HuH-7.5 (cell line): Measurements from ENCODE around the gene NEXMIF.
"Not testable (repeated sequence)": the region's sequence is repeated elsewhere in the genome, so short reads cannot be mapped to it uniquely, and the experiment has no call there.

Source experiments
- DNase-seq: peaks from one replicate; pipeline ENCODE4 v3.0.0; 2011; ENCODE audit warnings: low spot score

NEXMIF gene

DNA sequence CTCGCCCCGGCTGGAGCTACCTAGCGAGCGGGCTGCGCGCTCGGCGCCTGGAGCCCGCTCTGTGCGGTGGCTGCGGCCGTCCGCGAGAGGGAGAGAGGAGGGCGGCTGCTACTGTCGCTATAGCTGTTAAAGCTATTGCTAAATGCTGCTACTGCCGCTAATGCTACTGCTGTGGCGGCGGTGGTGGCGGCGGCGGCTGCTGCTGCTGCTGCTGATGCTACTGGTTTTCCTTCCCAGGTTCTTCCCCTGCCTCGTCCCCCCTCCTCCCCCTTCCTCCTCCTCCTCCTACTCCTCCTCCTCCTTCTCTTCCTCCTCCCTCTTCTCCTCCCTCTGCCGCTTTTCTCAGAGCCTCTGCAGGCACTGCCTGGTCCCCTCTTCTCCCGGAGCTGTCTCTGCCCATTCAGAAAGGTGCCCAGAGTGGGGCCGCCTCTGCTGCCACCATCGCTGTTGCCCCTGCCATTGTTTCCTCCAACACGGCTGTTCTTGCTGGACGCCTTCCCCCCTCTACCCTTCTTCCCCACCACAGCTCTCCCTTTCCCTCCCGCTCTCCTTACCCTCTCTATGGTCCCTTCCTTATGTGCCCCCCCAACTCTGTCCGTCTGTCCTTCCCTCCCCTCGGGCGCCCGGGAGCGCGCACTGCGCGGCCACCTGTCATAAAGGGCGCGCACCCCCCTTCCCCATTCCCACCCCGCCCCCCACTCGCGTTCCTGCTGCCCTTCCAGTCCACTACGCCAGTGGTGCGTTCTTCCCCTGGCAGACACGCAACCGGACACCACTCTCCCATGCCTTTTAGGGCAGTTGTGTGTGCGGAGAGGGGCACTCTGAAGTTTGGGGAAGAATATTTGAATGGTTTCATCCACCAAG is at the start of gene NEXMIF:
Gene NEXMIF (minus strand): TSS at position 228 of the 864 bp plus-strand sequence.
- peak; percentile 31 for DNase-seq

DNA sequence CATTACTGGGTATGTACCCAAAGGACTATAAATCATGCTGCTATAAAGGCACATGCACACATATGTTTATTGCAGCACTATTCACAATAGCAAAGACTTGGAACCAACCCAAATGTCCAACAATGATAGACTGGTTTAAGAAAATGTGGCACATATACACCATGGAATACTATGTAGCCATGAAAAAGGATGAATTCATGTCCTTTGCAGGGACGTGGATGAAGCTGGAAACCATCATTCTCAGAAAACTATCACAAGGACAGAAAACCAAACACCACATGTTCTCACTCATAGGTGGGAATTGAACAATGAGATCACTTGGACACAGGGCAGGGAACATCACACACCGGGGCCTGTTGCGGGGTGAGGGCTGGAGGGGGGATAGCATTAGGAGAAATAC is 36.7 kb upstream of the NEXMIF start:
- not testable (repeated sequence) for DNase-seq

DNA sequence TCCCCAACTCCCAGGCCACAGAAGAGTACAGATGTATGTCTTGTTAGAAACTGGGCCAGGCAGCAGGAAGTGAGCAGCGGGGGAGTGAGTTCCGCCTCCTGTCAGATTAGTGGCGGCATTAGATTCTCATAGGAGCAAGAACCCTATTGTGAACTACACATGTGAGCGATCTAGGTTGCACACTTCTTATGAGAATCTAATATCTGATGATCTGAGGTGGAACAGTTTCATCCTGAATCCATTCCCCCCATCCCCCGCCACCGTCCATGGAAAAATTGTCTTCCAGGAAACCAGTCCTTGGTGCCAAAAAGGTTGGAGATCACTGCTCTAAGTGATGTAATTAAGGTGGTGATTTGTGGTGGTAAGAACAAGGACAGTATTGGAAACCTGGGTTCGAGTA is 24.5 kb upstream of the NEXMIF start:
- no peak for DNase-seq

DNA sequence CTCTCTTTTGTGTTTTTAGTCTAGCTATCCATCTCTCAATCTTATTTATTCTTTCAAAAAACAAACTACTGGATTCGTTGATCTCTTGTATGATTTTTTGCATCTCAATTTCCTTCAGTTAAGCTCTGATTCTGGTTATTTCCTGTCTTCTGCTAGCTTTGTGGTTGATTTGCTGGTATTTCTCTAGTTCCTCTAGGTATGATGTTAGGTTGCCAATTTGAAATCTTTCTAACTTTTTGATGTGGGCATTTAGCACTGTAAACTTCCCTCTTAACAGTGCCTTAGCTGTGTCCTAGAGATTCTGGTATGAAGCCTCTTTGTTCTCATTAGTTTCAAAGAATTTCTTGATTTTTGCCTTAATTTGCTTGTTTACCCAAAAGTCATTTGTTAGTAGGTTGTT is 15.2 kb upstream of the NEXMIF start:
- no peak for DNase-seq

DNA sequence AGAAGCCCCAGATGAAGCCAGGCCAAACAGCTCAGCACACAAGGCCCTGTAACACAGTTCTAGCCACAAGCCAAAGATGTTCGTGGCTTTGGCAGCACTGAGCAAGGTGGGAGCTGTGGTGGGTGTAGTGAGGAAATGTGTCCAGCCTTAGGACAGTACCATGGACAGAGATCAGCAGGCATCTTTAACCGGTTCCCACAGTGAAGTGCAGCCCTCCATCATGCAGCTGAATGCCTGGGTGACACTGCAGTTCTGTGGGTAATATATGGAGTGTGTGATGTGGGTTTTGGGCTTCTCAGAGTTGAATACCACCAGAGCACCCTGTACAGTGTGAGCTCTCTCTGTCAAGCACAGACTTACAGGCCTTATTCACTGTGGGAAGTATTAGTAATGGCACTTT is 6.0 kb upstream of the NEXMIF start:
- DNase-seq = no peak

DNA sequence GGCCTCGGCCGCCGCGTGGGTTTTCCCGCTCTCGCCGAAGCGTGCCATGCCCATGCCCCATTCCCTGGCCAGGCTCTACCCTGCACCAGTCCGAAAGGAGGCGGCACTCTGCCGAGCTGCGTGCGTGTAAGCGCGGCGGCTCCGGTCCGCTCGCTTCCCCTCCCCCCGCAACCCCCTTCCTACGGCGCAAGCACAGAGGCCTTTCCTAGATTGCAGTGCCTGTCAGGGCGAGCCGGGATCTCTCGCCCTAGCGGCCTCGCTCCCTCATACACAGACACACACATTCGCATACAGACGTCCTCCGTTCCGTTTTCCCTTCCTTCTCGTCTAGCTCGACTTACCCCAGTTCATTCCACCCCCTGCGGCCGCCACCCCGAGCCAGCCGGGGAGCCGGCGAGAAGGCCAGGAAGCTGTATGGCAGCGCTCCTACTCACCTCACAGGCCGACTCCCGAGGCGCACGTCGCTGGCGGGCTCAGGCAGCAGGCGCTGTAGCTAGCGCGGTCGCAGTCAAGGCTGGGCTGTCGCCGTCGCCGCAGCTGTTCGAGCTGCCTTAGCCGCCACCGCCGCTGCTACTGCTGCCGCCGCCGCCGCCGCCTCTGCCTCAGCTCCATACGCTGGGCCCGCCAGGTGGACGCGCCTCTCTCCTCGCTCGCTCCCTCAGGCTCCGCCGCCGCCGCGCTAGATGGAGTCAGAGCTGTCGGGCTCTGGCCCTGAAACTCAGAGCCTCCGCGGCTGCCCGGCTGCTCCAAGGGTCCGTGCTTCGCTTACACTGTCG is 615 bp downstream of the NEXMIF start:
- DNase-seq = peak; percentile 16

DNA sequence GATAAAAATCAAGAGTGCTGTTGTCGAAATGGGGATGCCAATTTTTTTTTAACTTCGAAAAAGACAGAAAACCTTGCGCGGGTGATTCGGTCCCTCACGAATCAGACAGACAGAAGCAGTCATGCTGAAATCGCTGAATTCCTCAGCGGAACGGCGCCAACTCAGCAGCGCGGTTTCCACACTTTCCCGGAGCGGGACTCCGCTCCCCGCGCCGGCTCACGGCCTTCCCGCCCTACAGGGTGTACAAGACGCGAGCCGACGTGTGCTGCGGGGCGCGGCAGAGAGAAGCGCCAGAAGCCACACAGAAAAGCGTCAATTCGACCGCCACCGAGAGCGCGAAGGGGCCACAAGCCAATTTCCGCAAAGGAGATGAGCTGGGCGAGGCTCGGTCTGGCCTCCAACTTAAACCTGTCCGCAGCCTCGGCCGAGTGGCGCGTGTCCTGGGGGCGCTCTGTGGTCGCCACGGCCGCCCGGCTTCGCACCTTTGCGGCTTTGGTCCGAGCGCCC is 1.3 kb downstream of the NEXMIF start:
- no peak for DNase-seq

DNA sequence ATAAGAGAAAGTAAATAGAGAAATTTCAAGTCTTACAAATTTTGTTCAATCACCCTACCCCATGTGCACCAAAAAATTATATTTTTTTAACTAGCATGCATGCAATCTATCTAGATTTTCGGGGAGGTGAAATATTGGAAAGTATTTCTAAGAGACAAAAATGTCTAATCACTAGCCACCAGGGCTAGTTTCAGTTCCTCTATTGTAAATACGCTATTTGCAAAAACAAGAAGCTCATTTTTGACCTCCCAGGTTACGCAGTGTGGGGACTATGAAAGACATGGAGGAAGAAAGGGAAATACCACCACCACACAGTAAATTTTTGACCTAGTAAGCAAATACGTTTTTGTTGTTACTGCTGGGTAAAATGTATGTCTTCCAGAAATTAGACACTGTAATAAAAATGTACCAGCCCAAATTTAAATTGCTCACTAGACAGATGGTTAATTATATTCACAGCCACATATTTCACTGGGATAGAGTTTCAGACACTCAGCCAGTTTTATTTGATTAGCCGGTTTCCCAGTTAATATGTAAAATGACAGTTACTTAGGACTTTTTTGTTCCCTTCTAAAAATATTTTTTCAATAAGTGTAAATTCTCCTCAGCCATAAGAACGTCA is 2.2 kb downstream of the NEXMIF start:
- no peak for DNase-seq

DNA sequence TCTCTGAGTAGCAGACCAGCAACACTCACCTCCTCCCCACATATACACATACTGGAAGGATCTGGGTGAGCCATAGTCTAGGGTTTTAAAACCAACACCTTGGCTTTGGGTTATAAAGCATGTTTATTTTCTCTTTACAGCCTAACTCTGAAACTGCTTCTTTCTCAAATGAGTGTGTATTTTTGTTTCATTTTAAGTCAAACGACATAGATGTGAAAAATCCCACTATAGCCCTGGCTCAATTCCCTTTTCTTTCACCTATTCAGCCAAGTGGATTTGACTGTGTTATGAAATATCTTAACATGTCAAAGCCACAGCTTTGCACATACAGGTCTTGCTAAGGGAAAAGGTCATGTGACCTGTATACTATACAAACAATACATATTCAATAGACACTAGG is 13.8 kb downstream of the NEXMIF start:
- no peak for DNase-seq

DNA sequence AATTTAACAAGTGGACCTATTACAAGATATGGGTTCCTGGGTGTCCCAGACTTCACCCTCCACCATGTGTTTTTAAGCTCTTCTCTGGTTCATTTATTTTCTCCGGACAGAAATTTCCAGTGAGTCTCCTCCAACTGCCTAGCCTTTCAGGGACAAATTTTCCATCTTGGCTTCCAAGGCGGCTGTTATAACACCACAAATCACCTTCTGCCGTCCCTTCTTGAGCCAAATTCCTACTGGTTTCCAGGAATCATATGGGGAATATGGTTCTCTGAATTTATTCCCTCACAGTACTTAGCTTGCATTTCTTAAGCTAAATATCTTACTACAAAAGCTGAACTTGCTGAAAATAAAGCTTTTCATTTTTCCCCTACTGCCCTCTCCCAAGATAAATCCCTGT is 18.8 kb downstream of the NEXMIF start:
- DNase-seq = no peak

DNA sequence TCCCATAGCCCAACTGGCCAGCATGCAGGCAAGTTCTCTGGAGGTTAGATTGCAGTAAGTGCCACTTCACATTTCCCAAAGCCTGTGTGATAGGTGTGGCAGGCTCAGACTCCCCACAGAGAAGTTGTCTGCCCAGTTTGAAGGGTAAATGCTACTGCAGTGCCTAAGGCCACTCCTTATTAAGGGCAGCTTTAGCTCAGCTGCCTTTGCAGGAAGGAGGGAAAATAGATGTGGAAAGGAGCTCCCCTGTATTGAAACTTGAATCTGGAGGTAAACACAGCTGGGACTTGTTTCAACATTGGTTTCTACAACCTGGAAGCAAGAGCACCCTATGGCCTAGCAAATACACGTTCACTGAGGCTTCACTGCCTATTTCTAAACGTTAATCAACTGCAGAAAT is 22.4 kb downstream of the NEXMIF start:
- DNase-seq = no peak

DNA sequence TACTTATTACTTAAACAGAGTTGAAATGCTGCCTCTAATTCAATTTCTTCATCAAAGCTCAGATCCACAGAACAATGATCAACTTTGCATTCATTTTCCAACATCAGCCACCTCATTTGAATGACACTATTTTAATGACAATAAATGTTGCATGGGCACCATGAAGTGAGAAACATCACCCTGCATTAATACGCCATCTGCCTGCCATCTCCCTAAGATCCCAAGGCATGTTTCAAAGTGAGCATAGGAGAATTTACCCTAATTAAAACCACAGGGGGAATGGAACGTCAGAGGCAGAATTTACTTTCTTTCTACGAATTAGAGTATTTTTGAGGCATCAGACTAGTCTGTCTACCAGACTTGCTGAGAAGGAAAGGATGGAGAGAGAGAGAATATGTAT is 32.7 kb downstream of the NEXMIF start:
- DNase-seq = no peak

DNA sequence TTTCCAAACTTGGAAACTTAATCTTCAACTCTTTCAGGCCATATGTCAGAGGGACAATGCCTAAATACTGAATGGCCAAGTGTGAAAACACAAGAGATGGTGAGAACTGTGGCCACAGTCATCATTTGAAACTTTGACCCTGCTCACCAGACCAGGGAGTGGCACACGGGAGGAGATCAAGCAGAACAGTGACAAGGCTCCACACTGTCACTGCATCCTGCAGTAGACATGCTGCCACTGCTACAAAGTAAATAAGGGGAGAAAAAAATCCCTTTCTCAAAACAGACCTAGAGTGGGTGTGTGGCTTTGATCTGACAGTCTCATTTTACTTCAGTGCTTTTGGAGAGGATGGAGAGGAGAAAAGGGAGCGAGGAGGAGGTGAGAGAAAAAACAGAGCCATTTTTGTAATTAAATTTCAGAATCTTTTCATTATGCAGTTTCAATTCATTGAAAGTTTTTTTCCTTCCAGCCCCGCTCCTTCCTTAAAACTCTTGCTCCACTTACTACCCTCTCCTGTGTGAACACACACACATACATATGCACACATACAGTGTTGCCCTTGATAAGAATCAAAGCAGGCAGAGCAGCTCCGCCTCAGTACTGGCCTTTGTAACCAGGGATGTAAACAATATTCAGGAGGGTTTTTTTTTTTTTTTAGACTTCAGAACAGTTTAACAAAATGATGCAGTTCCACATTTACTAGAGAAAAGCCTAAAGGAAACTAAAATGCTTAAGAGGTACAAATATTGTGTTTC is 34.4 kb downstream of the NEXMIF start:
- no peak for DNase-seq

DNA sequence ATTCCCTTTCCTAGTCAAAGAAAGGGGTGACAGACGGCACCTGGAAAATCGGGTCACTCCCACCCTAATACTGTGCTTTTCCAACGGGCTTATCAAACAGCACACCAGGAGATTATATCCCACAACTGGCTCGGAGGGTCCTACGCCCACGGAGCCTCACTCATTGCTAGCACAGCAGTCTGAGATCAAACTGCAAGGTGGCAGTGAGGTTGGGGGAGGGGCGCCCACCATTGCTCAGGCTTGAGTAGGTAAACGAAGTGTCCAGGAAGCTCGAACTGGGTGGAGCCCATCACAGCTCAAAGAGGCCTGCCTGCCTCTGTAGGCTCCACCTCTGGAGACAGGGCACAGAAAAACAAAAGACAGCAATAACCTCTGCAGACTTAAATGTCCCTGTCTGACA is 42.9 kb downstream of the NEXMIF start:
- not testable (repeated sequence) for DNase-seq

DNA sequence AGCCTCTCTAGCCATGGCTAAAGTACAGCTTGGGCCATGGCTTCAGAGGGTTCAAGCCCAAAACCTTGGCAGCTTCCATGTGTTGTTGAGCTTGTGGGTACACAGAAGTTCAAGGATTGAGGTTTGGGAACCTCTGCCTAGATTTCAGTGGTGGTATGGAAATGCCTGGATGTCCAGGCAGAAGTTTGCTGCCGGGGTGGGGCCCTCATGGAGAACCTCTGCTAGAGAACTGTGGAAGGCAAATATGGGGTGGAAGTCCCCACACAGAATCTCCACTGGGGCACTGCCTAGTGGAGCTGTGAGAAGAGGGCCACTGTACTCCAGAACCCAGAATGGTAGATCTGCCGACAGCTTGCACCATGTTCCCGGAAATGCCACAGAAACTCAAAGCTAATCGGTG is 59.5 kb downstream of the NEXMIF start:
- no peak for DNase-seq

DNA sequence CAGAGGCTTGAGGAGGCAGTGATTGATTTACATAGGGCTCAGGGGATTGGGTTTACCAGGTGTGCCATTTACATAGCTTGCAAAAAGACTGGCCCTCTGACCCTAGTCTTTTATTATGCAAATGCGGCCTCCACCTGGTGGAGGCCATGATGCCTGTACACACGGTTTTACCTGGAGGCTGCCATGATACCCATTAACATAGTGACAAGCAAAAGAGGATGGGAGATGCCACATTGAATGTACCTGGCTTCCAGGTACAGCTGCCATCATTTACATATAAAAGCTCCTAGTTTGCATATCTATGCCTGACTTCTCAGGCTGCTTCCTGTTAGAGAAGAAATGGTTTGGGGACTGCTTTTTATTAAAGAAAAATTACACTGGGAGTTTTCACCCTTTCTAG is 72.0 kb downstream of the NEXMIF start:
- no peak for DNase-seq

DNA sequence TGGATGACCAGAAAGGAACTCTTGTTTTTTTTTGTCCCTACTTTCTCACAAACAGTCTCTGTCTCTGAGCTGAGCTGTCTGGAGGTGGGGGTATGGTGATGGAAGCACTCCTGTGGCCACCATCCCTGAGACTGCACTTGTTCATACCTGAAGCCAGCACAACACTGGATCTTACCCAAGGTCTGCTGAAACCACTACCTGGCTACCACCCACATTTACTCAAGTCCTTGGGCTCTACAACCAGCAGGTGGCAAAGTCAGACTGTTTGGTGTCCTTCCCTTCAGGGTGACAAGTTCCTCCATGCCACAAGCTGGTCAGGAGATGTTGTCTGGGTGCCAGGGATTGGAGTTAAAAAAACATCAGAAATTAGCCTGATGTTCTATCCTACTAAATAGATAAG is 89.7 kb downstream of the NEXMIF start:
- DNase-seq = no peak

DNA sequence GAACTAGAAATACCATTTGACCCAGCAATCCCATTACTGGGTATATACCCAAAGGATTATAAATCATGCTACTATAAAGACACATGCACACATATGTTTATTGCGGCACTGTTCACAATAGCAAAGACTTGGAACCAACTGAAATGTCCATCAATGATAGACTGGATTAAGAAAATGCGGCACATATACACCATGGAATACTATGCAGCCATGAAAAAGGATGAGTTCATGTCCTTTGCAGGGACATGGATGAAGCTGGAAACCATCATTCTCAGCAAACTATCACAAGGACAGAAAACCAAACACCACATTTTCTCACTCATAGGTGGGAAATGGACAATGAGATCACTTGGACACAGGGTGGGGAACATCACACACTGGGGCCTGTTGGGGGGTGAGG is 105.5 kb downstream of the NEXMIF start:
- DNase-seq = not testable (repeated sequence)

DNA sequence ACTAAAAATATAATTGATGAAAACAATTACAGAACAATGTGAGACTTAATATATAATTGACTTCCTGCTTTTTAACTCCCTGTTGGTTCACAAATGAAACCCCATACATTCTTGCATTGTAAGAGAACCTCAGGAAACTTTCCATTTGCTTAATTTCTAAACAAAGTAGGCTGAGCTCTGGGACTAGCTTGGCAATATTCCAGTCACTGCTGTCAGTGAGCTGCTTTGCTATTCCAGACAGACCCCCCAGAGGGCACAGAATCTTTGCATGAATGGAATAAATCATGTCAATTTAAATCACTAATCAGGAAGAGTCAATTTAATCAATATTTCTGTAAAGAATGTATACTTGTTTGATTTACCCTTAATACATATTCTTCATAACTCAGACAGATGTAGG is 110.6 kb downstream of the NEXMIF start:
- DNase-seq = no peak

DNA sequence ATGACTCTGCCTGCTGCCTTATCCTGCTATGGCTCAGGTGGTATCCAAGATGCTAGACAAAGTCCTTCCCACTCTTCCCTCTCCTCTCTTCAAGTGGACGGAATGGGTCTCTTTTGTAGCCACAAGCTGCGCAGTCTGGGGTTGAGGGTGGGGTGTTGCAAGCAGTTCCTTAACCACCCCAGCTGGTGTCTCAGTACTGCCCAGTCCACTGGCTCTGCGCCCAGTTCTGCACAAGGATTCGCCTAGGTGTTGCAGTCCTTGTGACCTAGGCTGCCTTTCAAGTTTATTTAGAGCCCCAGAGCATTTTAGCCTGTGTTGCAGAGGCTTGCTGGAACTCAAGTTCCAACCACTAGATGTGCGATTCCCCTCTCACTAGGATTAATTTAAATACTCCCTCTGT is 120.7 kb downstream of the NEXMIF start:
- no peak for DNase-seq

DNA sequence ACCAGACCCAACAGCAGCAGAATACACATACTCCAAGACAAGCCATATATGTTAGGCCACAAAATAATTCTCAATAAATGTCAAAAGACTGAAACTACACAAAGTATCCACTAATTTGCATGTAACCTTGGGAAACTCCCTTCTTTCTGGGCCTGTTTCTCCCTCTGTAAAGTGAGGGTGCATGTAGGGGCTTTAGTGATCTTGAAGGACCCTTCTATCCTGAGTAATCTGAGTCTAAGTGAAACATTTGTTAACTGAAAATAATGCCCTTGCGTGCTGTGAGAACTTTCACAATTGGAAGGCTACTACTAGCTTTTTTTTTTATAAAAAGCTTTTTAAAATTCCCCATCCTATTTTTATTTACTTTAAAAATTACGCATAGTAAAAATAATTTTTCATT is 125.2 kb downstream of the NEXMIF start:
- no peak for DNase-seq

DNA sequence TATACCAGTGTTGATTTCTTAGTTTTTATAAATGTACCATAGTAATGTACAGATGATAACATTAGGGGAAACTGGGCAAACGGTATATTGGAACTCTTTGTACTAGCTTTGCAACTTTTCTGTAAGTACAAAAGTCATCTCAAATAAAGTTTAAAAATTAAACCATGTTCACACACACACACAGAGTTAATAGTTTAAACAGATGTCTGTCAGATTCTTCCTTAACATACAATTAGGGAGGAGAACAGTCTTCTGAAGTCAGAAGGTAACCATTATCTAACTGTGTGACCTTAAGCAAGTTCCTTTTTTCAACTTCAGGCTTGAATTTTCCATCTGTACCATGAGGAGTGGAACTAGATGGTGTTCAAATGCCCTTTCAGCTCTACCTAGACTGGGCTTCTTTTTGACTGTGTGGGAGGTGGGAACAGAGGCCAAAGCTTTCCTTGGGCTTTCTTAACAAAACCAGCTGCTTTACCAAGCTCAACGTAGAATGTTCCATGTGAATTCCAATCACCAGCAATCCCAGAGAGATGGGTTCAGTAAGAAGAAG is 127.8 kb downstream of the NEXMIF start:
- no peak for DNase-seq
